Colon (tissue), 2 donors: Measurements from ENCODE around the gene SLC44A1.

ENCODE experiments used
- FAIRE-seq: peaks from 2 replicates; lab custom pipeline; 2012; peaks lifted over from hg19 to GRCh38; lab: Jason Lieb, UNC
- donor health status: control.
- donor health status: control.

The SLC44A1 gene

DNA sequence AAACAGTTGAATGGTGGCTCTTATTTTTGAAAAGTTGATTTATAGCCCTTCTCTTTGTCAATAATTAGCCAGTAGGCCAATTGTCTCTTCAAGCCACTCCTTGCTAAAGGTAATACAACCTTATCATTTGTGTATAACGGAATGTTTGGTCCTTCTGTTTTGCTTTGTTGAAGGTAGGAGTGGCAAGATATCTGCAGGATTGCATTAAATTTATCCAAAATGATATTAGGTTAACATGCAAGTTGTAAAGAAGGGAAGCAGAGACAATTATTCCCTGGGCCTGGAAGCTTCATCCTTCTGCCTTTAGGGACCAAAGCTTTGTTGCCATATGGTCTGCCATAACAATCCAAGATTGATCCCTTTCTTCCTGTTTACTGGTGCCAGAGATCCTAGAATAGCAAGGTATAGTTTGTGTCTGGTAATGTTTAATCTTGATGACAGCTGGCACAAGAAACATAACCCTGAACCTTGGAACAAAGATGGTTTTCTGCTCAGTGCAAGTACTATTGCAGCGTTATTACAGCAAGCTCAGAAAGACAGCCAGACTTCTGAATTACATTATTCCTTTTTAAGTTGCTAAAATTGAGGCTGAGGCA lies 187.9 kb downstream of the SLC44A1 start:
- FAIRE-seq = peak; percentile 61

- FAIRE-seq = no peak
Observed at GRCh38 chr9:105435453-105435852, 191.0 kb downstream of the SLC44A1 start.

- FAIRE-seq = no peak
Observed at GRCh38 chr9:105436783-105437182, 192.3 kb downstream of the SLC44A1 start.

DNA sequence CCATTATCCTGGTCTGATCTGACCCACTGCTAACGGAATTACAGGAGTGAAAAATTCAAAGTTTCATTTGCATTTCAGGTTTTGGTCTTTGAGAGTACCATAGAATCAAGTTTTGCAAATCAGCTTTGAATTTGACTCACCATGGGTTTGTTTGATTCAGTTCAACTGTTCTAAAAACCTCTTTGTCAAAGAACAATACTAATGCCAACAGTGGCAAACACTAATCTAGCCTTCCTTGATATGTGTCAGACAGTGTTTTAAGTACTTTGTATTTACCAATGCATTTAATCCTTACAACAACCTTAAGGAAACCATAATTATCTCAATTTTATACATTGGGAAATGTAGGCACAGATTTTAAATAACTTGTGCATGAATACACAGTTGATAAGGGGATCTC lies 193.3 kb downstream of the SLC44A1 start:
- no peak for FAIRE-seq

GRCh38 chr9:105438141-105438806 lies 193.8 kb downstream of the SLC44A1 start:
- FAIRE-seq = no peak

DNA sequence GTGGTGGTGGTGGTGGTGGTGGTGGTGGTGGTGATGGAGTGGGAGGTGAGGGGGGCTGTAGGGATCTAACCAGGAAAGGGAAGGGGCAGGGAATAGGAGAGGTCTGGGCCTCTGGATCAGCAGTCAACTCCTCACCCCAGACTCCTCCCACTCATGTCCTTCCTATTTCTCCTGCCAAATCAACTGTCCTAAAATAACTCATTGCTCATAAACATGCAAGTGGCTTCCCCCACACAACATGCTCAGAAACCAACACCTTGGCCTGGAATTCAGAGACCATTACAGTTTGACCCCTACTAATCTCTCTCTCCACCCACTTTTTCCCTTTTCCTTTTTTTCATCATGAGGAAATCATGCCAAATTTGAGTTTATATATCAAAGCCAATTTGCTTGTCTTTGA lies 195.0 kb downstream of the SLC44A1 start:
- FAIRE-seq = no peak

DNA sequence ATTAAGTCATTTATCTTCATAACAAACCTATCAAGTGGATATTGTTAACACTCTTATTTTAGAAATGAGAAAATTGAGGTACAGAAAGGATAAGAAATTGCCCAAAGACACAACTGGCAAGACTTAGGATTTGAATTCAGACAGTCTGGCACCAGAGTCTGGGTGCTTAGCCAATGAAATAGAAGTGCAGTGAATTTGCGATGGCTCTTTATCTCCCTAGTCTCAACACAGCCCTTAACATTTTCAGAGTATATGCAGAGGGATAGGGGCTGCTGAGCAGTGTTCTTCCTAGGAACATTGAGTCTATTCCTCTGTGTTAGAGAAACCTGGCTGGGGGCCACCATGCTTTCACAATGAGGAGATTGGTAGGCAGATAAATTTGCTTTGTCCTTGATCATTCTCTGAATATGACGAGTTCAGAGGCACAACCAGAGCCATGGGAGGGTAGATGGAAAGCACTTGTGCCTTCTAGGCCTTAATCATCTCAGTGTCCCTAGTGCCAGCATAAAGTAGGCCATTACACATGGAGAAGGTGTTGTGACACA lies 197.2 kb downstream of the SLC44A1 start:
- FAIRE-seq = no peak

GRCh38 chr9:105443121-105443520 lies 198.7 kb downstream of the SLC44A1 start:
- FAIRE-seq = no peak

DNA sequence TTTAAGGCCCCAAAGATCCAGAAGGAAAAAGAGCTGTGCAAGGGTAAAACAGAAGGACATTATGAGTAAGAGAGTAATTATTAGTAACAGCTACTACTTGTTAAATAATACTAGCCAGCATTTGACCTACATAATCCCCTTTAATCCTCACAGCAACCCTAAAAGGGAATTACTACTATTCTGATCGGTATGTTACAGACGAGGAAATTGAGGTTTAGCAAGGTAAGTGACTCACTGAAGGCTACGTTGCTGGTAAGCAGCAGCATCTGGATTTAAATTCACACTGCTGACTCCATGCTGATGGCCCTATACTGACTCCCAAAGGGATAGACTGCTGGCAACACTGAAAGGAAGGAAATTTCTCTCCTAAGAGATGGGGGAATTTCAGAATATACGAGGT lies 199.7 kb downstream of the SLC44A1 start:
- no peak for FAIRE-seq

DNA sequence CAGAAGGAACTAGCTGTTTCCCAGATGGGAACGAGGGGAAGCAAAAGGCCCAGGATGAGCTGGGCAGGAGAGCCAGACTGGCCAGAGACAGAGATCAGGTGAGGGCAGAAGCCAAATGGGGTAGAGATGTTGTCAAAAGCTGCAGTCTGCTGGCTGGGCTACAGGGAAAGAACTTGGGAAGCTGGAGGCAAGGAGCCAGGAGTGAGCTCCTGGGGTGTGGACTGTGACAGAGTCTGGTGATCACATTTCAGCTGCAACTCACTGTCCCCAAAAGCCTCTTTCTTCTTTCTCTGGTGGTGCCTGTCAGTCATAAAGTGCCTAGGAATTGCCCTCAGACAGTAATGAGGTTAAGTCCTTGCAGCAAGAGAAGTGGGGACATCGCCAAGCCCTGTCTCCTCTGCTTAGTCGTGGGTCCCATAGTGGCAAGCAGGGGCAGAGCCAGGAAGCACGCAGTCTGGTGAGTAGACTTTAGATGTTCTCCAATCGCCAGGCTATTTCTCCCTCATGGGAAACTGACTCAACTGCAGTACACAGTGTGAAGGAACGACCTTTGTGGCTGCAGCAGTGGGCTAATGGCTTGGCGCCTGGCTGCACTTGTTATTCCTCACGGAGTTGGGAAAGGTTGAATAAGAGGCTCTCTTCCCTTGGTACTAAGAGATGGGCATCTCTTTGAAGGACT lies 200.9 kb downstream of the SLC44A1 start:
- FAIRE-seq = no peak

- FAIRE-seq = no peak
Observed at GRCh38 chr9:105447386-105447813, 202.9 kb downstream of the SLC44A1 start.

- FAIRE-seq = no peak
Observed at GRCh38 chr9:105447814-105448812, 203.7 kb downstream of the SLC44A1 start, which contains the start of gene FSD1L. Gene FSD1L (plus strand): TSS chr9:105448034. CDS start chr9:105448221, 187 bp downstream.

DNA sequence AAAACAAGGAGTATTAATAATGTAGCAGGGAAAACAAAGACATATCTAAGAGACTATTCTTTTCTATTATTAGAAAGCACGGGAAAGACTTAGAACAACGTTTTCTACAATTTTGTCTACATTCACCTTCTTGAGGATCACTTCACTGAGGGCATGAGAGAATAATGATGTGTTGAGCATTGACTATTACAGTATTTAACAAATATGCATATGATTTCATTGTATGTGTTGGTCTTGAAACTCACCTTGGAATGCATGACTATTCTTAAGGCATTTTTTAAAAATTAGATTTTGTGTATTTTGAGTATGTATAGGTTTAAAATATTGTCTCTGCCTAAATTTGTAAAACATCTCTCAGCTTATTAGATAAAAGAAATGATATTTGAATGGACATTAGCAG lies 204.6 kb downstream of the SLC44A1 start:
- FAIRE-seq = no peak

- no peak for FAIRE-seq
Observed at GRCh38 chr9:105452185-105452584, 207.7 kb downstream of the SLC44A1 start.

- no peak for FAIRE-seq
Observed at GRCh38 chr9:105455836-105456475, 211.5 kb downstream of the SLC44A1 start.

DNA sequence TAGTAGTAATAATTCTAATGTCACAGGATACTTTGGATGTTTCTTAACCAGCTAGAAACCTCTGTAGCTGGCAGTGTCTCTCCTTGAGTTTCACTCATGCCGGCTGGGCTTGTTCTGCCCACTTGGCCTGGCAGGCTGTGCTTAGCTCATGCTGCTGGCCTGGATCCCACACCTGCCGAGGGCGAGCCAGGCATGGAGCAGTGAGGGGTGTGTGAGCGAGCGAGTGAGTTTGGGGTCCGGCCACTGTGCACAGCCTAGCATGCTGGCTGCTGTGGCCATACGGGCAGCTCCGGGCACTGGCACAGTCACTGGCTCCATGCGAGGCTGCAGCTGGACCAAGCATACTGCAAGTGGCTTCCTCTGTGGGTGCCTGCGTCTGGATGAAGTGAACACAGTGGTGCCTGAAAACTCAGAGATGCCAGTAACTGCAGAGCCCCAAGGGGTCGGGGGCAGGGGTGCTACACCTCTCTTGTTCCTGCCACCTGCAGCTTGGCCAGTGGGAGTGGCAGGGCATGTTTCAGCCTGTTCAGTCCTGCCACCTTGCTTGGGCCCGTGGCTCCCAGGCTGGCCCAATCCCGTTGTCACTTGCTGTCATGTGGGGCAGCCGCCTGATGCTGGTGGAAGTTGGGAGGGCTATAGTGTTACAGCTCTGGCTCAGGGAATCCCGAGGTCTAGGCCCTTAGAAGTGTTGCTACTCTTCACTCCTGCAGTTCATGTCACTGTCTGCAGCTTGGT lies 213.3 kb downstream of the SLC44A1 start:
- FAIRE-seq = no peak

GRCh38 chr9:105458404-105458803 lies 214.0 kb downstream of the SLC44A1 start:
- no peak for FAIRE-seq

DNA sequence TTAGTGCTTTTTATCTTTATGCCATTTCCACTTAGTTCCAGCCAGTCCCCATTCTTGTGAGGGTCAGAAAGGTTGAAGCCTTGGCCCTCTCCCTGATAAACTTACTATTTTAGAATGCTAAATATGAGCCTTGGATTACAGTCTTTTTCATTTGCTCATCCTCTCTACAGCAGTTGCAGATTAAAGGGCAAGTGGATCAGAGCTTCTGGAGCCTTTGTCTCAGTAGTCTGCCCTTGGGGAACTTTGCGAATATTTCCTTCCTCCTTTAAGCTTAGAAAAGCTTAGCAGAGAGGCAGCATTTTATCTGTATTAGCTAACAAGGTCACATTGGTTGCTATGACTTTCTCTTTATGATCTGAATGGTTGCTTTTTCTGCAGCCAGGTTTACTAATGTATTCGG lies 214.9 kb downstream of the SLC44A1 start:
- no peak for FAIRE-seq

DNA sequence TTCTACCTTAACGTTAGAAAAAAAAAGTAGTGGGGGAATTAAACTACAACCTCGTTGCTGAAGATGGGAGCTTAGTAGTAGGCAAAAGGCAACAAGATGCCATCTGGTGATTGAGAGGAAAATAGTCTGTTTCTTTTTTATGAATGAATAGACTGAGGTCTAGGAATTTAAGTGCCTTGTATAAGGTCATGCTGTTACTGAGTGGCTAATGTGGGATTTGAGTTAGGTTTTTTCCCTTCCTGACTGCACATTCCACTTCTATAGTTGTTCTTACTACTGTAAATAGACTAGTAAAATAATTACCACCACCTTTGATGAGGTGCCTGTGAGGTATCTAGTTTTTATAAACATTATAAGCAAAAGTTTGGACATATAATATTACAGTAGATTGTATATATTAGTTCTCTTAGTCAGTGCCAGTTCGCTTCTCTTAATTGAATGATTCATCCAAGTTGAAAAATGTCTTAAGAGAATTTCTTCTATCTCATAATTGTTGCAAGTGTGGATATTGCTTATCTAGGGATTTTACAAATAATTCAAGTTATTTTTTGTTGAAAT lies 222.5 kb downstream of the SLC44A1 start:
- FAIRE-seq = no peak

- no peak for FAIRE-seq
Observed at GRCh38 chr9:105468875-105469274, 224.4 kb downstream of the SLC44A1 start.
